ENCODE measurements around the gene ZC3H12D. TPM values are rescaled to one million over a fixed set of nuclear protein-coding genes. Genes with fewer than 3 reads are reported as not detected.

ZC3H12D gene
- total and polyA plus RNA-seq, 9 of the 15 experiments (the other 6 are each of a cell fraction or from before 2014, with no cell fraction given) = 0.04 to 0.27 (median 0.05) TPM; not detected in 3

DNA sequence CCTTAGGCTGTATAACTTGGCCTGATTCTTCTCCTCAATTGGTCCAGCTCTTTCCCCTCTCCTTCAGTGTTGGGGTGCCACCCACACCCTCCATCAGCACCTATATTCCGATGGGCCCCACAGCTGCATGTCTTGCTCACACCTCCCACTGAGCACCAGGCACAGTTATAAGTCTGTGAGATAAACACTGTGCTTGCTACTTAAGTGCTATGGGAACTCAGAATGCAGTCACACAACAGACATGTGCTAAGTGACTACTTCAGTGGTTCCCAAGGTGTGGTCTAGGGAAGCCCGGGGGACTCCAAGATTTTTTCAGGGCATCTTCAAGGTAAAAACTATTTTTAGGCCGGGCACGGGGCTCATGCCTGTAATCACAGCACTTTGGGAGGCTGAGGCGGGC lies 7.3 kb downstream of the ZC3H12D start:
- ChIA-PET CTCF (ENCODE audit: low intra/inter-chr PET ratio) (no interaction called here), POLR2A (interaction anchor here (1.0 kb wide), 1 partner anchor 38 kb away, joined by 3 read pairs; no protein-coding TSS in a partner anchor)
- BruUV-seq (replicated peaks) = no TSS peak
- Histone ChIP-seq H3K4me3 (no peak overlapping the region), H3K36me3 (ENCODE audit: control insufficient read depth, insufficient read depth, low read length) (no peaks in the 10 kb centered on the region), H3K79me2 (ENCODE audit: control insufficient read depth, insufficient read depth, low read length) (no peaks in the 10 kb centered on the region), H3K27ac (ENCODE audit: extremely low read depth, low read depth, low read length) (no peak overlapping the region), H2AFZ (ENCODE audit: low read depth, low read length) (no peak overlapping the region), H3K9me3 (replicated peaks; ENCODE audit: control insufficient read depth, insufficient read depth, low read depth, low read length) (no peaks in the 10 kb centered on the region), H3K27me3 (ENCODE audit: control insufficient read depth in 2 of 2, insufficient read depth in 2 of 2, low read length in 2 of 2) (peaks cover 69 to 75% of the 10 kb centered on the region in 2 experiments), H3K9ac (ENCODE audit: insufficient read depth in 1 of 2, low read depth in 2 of 2, low read length in 2 of 2) (no peak overlapping the region), H3K4me2 (ENCODE audit: insufficient read depth, low read length) (no peak overlapping the region), H4K20me1 (replicated peaks; ENCODE audit: control insufficient read depth, insufficient read depth, low read length) (peaks cover 3% of the 10 kb centered on the region; the same call in 1 of the 2 replicates), H3K4me1 (replicated peaks in 1 of 2; ENCODE audit: control insufficient read depth in 2 of 2, insufficient read depth in 2 of 2, low read length in 2 of 2) (peaks cover 0 to 15% of the 10 kb centered on the region in 2 experiments; a peak in 2 of 5 replicates), H3K9me1 (ENCODE audit: control insufficient read depth, insufficient read depth, low read length) (no peaks in the 10 kb centered on the region)
- ATAC-seq (no peak), DNase-seq (ENCODE audit: extremely low read depth in 1 of 4, low spot score in 3 of 4) (no peak), FAIRE-seq (peak; percentile 29)
- intact Hi-C loops (cut with micrococcal nuclease) = no loop called here
- WGBS (ENCODE audit: insufficient coverage, low coverage, missing lambda C conversion rate) = 0% methylated on average over 5 of the region's 5 CpGs
- TF ChIP-seq SIN3B (IDR thresholded peaks at IDR 0.05; ENCODE audit: low read depth) (no peak), HNRNPH1 (optimal IDR thresholded peaks at IDR 0.05; ENCODE audit: low read depth, low read length) (no peak), TCFL5 (CRISPR knock-in tag; conservative IDR thresholded peaks at IDR 0.05) (no peak), MEF2D (tag; conservative IDR thresholded peaks at IDR 0.05; ENCODE audit: low read depth) (no peak)
- TF ChIP-seq, protein P1, sequence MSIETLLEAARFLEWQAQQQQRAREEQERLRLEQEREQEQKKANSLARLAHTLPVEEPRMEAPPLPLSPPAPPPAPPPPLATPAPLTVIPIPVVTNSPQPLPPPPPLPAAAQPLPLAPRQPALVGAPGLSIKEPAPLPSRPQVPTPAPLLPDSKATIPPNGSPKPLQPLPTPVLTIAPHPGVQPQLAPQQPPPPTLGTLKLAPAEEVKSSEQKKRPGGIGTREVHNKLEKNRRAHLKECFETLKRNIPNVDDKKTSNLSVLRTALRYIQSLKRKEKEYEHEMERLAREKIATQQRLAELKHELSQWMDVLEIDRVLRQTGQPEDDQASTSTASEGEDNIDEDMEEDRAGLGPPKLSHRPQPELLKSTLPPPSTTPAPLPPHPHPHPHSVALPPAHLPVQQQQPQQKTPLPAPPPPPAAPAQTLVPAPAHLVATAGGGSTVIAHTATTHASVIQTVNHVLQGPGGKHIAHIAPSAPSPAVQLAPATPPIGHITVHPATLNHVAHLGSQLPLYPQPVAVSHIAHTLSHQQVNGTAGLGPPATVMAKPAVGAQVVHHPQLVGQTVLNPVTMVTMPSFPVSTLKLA (conservative IDR thresholded peaks at IDR 0.05) = no peak
- in situ Hi-C loops (cut with MboI) = no loop called here

Data from K562 (cell line).